GM12892 (cell line): ENCODE measurements around the gene EIF4G1.

Experiments
- POLR2A ChIP-seq: IDR thresholded peaks from 2 replicates; pipeline ENCODE4 v1.6.1; 2011; ENCODE audit warnings: low read depth, low read length, control low read depth
- POLR2AphosphoS5 ChIP-seq: IDR thresholded peaks from 2 replicates; pipeline ENCODE4 v1.6.1; 2011; ENCODE audit warnings: low read depth, low read length, control low read depth
- TAF1 ChIP-seq: IDR thresholded peaks from 2 replicates; pipeline ENCODE4 v1.6.1; 2011; ENCODE audit warnings: low read depth, mild to moderate bottlenecking, control low read depth, low read length, borderline replicate concordance

DNA sequence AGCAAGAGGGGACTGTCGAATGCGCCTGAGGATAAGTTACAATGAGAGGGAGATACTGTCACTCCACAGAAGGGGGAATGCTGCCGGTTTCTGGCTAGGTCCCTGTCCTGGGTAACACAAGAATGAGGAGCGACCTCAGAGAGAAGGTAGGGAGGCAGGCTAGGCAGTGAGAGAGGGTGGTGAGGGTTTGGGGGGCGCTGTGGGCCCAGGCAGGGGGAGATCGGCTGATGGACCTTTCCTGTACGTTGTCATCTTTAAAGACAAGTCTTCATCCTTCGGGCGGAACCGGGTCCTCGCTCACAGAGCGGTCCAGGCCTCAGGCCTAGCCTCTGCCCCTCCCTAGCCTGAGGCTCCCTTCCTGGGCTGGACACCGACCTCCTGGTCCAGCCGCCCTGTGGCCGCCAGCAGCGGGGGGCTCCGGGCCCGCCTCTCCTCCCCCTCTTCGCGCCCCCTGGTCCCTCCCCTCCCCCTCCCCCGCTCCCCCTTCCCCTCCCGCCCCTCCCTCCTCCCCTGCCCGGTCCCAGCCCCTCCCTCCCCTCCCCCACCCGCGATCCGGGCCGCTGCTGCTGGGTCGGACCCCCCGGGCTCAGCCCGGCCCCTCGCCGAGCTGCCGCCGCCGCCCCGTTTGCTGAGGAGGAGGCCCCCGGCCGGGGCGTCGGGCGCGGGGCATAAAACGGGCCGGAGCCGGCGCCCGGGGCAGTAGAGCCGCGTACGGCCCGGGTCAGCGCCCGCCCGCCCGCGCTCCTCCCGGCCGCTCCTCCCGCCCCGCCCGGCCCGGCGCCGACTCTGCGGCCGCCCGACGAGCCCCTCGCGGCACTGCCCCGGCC is 65.2 kb downstream of the EIF4G1 start, which contains the start of gene CHRD:
- no peak for TF ChIP-seq POLR2A
- no peak for TF ChIP-seq POLR2AphosphoS5
- no peak for TF ChIP-seq TAF1
